Measurements from ENCODE around the gene CHRDL1.
"Not testable (repeated sequence)": the region's sequence is repeated elsewhere in the genome, so short reads cannot be mapped to it uniquely, and the experiment has no call there.

CHRDL1 gene

GRCh38 chrX:110665223-110666002, 130.2 kb downstream of the CHRDL1 start:
- DNase-seq (ENCODE audit: low read depth, low spot score), result peak; percentile 47

GRCh38 chrX:110657073-110657472, 138.5 kb downstream of the CHRDL1 start:
- peak; percentile 17 for DNase-seq (ENCODE audit: low read depth, low spot score)

GRCh38 chrX:110654280-110654679, 141.3 kb downstream of the CHRDL1 start:
- DNase-seq (ENCODE audit: low read depth, low spot score), result not testable (repeated sequence)

DNA sequence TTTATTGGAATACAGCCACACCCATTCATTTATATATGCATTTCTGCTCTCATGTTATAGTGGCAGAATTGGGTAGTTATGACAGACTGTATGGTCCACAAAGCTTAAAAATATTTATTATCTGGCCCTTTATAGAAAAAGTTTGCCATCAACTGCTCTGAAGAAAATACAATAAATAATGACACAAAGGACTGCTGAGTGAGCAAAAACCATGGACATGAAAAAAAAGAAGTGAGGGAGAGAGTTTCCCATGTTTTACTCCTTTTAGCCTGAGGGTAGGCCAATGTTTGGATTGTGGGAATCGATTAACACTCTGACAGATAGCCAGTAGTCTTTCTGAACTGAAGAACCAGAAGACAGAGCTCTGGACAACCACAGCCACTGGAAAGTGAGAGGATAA, 149.2 kb downstream of the CHRDL1 start:
- DNase-seq (ENCODE audit: low read depth, low spot score), result no peak

Measured in ELF-1 (cell line).